Neural progenitor cell (in vitro differentiated cells): Measurements from ENCODE around the gene CWC25. TPM values are rescaled to one million over a fixed set of nuclear protein-coding genes. Genes with fewer than 3 reads are reported as not detected.
A peak's percentile ranks its signal among the peaks of the same experiment; 100 is the strongest.

Experiments
- DNase-seq: peaks from one replicate; pipeline ENCODE4 v3.0.0-alpha.2; 2016; ENCODE audit warnings: low spot score
- H2AFZ ChIP-seq: fragments of 200-600 bp; sonication (generic); replicated peaks from 2 replicates; pipeline ENCODE4 v1.6.1; 2016; ENCODE audit warnings: antibody characterized with exemption
- H3F3A ChIP-seq: fragments of 200-600 bp; sonication (generic); 2 replicates; pipeline ENCODE4 v1.6.1; 2016; ENCODE audit warnings: antibody characterized with exemption, low read depth
- H3K27ac ChIP-seq: fragments of 200-600 bp; sonication (generic); 2 replicates; pipeline ENCODE4 v1.5.1; 2016; ENCODE audit warnings: mild to moderate bottlenecking
- H3K27me3 ChIP-seq: fragments of 200-600 bp; sonication (generic); 2 replicates; pipeline ENCODE4 v1.6.1; 2016; ENCODE audit warnings: mild to moderate bottlenecking, moderate library complexity
- H3K36me3 ChIP-seq: fragments of 200-600 bp; sonication (generic); 2 replicates; pipeline ENCODE4 v1.5.1; 2016
- H3K4me1 ChIP-seq: fragments of 200-600 bp; sonication (generic); 2 replicates; pipeline ENCODE4 v1.6.1; 2016; ENCODE audit warnings: mixed run types
- H3K4me2 ChIP-seq: fragments of 200-600 bp; sonication (generic); 2 replicates; pipeline ENCODE4 v1.6.1; 2016
- H3K4me3 ChIP-seq: fragments of 200-600 bp; sonication (generic); 2 replicates; pipeline ENCODE4 v1.5.1; 2016
- H3K79me2 ChIP-seq: fragments of 200-600 bp; sonication (generic); 2 replicates; pipeline ENCODE4 v1.6.1; 2016; ENCODE audit warnings: low read depth
- H3K9ac ChIP-seq: fragments of 200-600 bp; sonication (generic); 2 replicates; pipeline ENCODE4 v1.6.1; 2016
- H3K9me3 ChIP-seq: fragments of 200-600 bp; sonication (generic); 2 replicates; pipeline ENCODE4 v1.5.1; 2016; ENCODE audit warnings: low read depth
- H4K20me1 ChIP-seq: fragments of 200-600 bp; sonication (generic); 2 replicates; pipeline ENCODE4 v1.6.1; 2016; ENCODE audit warnings: low read depth
- H3K27ac Mint-ChIP-seq: 3 replicates; pipeline ENCODE4 v1.8.0; 2021; ENCODE audit warnings: mixed read lengths
- H3K27me3 Mint-ChIP-seq: 2 replicates; pipeline ENCODE4 v1.8.0; 2022; ENCODE audit warnings: low read depth, mild to moderate bottlenecking, inconsistent platforms, moderate library complexity, mixed read lengths; ENCODE audit not compliant: insufficient read depth
- H3K36me3 Mint-ChIP-seq: 3 replicates; pipeline ENCODE4 v1.8.0; 2021; ENCODE audit warnings: mixed read lengths
- H3K4me1 Mint-ChIP-seq: 3 replicates; pipeline ENCODE4 v1.8.0; 2021; ENCODE audit warnings: mixed read lengths
- H3K4me3 Mint-ChIP-seq: 3 replicates; pipeline ENCODE4 v1.8.0; 2021; ENCODE audit warnings: mild to moderate bottlenecking, moderate library complexity, mixed read lengths
- H3K9me3 Mint-ChIP-seq: 3 replicates; pipeline ENCODE4 v1.8.0; 2020; ENCODE audit warnings: mixed read lengths
- CTCF ChIP-seq: fragments of 200-600 bp; sonication (generic); IDR thresholded peaks from 2 replicates; pipeline ENCODE4 v1.5.1; 2017; ENCODE audit warnings: antibody characterized with exemption, mild to moderate bottlenecking
- EZH2 ChIP-seq: fragments of 200-600 bp; sonication (generic); IDR thresholded peaks from 2 replicates; pipeline ENCODE4 v1.6.1; 2017; ENCODE audit warnings: antibody characterized with exemption, mild to moderate bottlenecking, moderate library complexity
- EZH2phosphoT487 ChIP-seq: fragments of 200-600 bp; sonication (generic); IDR thresholded peaks from 2 replicates; pipeline ENCODE4 v1.6.1; 2017; ENCODE audit warnings: antibody characterized with exemption
- total RNA-seq: library from RNA; depleted of rRNA; stranded (reverse); fragments of >200 nt; gene quantifications from 2 replicates; pipeline ENCODE4 v1.2.3, GENCODE V29; 2015; ENCODE audit warnings: low replicate concordance

The CWC25 gene
- total RNA-seq, 1 donor from 2014 or later, result 19.2 TPM

DNA sequence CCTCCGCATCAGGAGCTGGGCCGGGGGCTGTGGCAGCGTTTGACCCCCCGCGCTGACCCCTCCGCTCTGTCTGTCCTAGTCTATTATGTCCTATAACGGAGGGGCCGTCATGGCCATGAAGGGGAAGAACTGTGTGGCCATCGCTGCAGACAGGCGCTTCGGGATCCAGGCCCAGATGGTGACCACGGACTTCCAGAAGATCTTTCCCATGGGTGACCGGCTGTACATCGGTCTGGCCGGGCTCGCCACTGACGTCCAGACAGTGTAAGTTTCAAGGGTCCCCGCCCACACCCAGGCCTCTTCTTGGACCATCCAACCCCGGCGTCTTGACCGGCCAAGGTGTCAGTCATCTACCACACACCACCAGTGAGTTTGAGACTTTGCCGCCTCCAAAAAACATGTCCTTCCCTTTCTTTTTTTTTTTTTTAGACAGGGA, 72.0 kb downstream of the CWC25 start:
- TF ChIP-seq CTCF, result no peak
- no peak for TF ChIP-seq EZH2phosphoT487
- TF ChIP-seq EZH2, result no peak
- H3K4me3 ChIP-seq, result peak overlapping the region; percentile 92
- Mint-ChIP-seq H3K27ac (no peak overlapping the region), H3K4me3 (peak overlapping the region; percentile 99), H3K4me1 (peaks cover 28% of the 10 kb centered on the region), H3K27me3 (peaks cover 23% of the 10 kb centered on the region), H3K9me3 (peaks cover 3% of the 10 kb centered on the region), H3K36me3 (peaks cover 8% of the 10 kb centered on the region)
- peak overlapping the region; percentile 45 for H3K9ac ChIP-seq
- no peak for DNase-seq
- no peak overlapping the region for H3K27ac ChIP-seq
- H3F3A ChIP-seq, result peaks cover 38% of the 10 kb centered on the region
- H3K79me2 ChIP-seq, result peaks cover 43% of the 10 kb centered on the region
- H3K36me3 ChIP-seq, result no peaks in the 10 kb centered on the region
- H3K27me3 ChIP-seq, result no peaks in the 10 kb centered on the region
- H2AFZ ChIP-seq, result peak overlapping the region; percentile 44
- H3K4me1 ChIP-seq, result peaks cover 14% of the 10 kb centered on the region
- H4K20me1 ChIP-seq, result peaks cover 4% of the 10 kb centered on the region
- peak overlapping the region; percentile 84 for H3K4me2 ChIP-seq
- H3K9me3 ChIP-seq, result no peaks in the 10 kb centered on the region

GRCh38 chr17:38752308-38753070, 72.6 kb downstream of the CWC25 start, which contains the start of gene PSMB3:
PSMB3 (plus strand) TSS chr17:38752741; CDS start chr17:38752827, 86 bp downstream.
- TF ChIP-seq EZH2phosphoT487, result no peak
- no peak for TF ChIP-seq EZH2
- no peak for TF ChIP-seq CTCF
- H3K4me3 Mint-ChIP-seq, result peak within 1 kb of the TSS; percentile 99
- H3K9me3 ChIP-seq, result no peaks in the 10 kb centered on the region
- H3K4me2 ChIP-seq, result peak within 1 kb of the TSS; percentile 99
- H3K36me3 Mint-ChIP-seq, result peaks cover 8% of the 10 kb centered on the region
- peaks cover 4% of the 10 kb centered on the region for H4K20me1 ChIP-seq
- H2AFZ ChIP-seq, result peak within 1 kb of the TSS; percentile 84
- peak within 1 kb of the TSS; percentile 92 for H3K4me3 ChIP-seq
- peaks cover 38% of the 10 kb centered on the region for H3F3A ChIP-seq
- H3K4me1 ChIP-seq, result peaks cover 14% of the 10 kb centered on the region
- H3K9me3 Mint-ChIP-seq, result peaks cover 3% of the 10 kb centered on the region
- peaks cover 28% of the 10 kb centered on the region for H3K4me1 Mint-ChIP-seq
- H3K9ac ChIP-seq, result peak within 1 kb of the TSS; percentile 45
- DNase-seq, result peak; percentile 98
- H3K27ac Mint-ChIP-seq, result peak within 1 kb of the TSS; percentile 98
- no peaks in the 10 kb centered on the region for H3K36me3 ChIP-seq
- H3K27me3 Mint-ChIP-seq, result peaks cover 23% of the 10 kb centered on the region
- H3K27me3 ChIP-seq, result no peaks in the 10 kb centered on the region
- H3K27ac ChIP-seq, result no peak within 1 kb of the TSS
- H3K79me2 ChIP-seq, result peaks cover 49% of the 10 kb centered on the region

DNA sequence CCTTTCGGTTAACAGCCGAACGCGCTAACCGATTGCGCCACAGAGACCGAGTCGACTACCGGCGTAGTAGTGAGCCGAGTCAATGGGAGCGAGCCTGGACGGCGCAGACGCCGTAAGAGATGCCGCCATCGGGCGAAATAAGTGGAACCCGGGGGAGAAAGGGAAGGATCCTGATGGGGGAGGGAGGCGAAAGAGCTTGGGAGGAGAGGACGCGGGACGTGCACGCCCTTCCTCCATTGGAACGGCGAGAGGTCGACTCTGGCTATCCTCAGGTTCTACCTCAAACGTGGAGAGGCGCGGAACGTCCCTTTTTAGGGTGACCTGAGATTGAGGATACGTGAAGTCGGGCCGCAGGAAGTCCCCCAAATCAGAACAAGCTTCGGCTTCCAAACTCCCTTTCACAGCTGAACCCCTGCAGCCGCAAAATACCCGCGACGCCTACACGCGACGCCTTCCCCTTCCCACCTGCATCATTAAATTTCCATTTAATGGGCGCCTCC, 73.3 kb downstream of the CWC25 start:
- peak overlapping the region; percentile 99 for H3K4me2 ChIP-seq
- no peaks in the 10 kb centered on the region for H3K27me3 ChIP-seq
- DNase-seq, result peak; percentile 94
- peaks cover 55% of the 10 kb centered on the region for H3K79me2 ChIP-seq
- Mint-ChIP-seq H3K36me3 (peaks cover 8% of the 10 kb centered on the region), H3K4me3 (peak overlapping the region; percentile 99), H3K27ac (peak overlapping the region; percentile 98), H3K27me3 (peaks cover 23% of the 10 kb centered on the region), H3K4me1 (peaks cover 28% of the 10 kb centered on the region), H3K9me3 (peaks cover 3% of the 10 kb centered on the region)
- peak overlapping the region; percentile 92 for H3K4me3 ChIP-seq
- peaks cover 11% of the 10 kb centered on the region for H4K20me1 ChIP-seq
- H3K4me1 ChIP-seq, result peaks cover 14% of the 10 kb centered on the region
- H3F3A ChIP-seq, result peaks cover 38% of the 10 kb centered on the region
- H3K9ac ChIP-seq, result no peak overlapping the region
- no peaks in the 10 kb centered on the region for H3K36me3 ChIP-seq
- peak overlapping the region; percentile 84 for H2AFZ ChIP-seq
- H3K27ac ChIP-seq, result no peak overlapping the region
- TF ChIP-seq EZH2, result no peak
- no peak for TF ChIP-seq EZH2phosphoT487
- TF ChIP-seq CTCF, result no peak
- H3K9me3 ChIP-seq, result no peaks in the 10 kb centered on the region
